GM13977 (cell line): ENCODE data around the gene PDE7B.

Experiments
- DNase-seq: peaks from one replicate; pipeline ENCODE4 v3.0.0; 2012; ENCODE audit warnings: low spot score
- in situ Hi-C: fragments of 300-500 bp; cut with MboI; formaldehyde crosslinking; loops from one replicate; pipeline ENCODE4 v1.12.0; 2022; ENCODE audit warnings: low sequenced_read_pairs, low pct_unique_long_range_greater_than_20kb, mixed read lengths, inconsistent platforms; ENCODE audit not compliant: unreplicated experiment
- TF ChIP-seq, protein P1 (sequence below): IDR thresholded peaks from 2 replicates; pipeline ENCODE4 v1.5.1; 2012; ENCODE audit warnings: mild to moderate bottlenecking, control low read depth; ENCODE audit not compliant: insufficient read depth; ENCODE audit errors: extremely low read depth, missing control alignments

Gene PDE7B

GRCh38 chr6:136169394-136170148 lies 318.1 kb downstream of the PDE7B start:
- in situ Hi-C loops: no loop called here
- DNase-seq: no peak
- TF ChIP-seq, protein P1, sequence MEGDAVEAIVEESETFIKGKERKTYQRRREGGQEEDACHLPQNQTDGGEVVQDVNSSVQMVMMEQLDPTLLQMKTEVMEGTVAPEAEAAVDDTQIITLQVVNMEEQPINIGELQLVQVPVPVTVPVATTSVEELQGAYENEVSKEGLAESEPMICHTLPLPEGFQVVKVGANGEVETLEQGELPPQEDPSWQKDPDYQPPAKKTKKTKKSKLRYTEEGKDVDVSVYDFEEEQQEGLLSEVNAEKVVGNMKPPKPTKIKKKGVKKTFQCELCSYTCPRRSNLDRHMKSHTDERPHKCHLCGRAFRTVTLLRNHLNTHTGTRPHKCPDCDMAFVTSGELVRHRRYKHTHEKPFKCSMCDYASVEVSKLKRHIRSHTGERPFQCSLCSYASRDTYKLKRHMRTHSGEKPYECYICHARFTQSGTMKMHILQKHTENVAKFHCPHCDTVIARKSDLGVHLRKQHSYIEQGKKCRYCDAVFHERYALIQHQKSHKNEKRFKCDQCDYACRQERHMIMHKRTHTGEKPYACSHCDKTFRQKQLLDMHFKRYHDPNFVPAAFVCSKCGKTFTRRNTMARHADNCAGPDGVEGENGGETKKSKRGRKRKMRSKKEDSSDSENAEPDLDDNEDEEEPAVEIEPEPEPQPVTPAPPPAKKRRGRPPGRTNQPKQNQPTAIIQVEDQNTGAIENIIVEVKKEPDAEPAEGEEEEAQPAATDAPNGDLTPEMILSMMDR: no peak

DNA sequence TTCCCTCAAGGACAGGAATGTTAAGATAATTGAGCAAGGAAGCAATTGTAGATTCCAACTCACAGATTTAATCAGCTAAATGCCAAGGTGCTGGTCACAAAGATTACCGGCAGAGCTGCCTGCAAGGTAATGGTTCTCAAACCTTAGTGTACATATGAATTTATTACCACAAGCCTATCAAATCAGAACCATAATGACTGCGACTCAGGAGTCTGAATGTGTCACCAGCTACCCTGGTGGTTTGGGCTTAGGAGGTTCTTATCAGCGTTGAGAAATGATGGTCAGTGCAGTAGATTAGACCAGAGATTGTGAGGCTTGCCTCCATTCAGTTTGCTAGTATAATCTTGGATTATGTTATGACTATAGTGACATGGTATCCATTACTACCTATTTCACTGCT lies 319.7 kb downstream of the PDE7B start:
- TF ChIP-seq, protein P1: no peak
- DNase-seq: no peak
- in situ Hi-C loops: no loop called here

- TF ChIP-seq, protein P1: no peak
- in situ Hi-C loops: no loop called here
- no peak for DNase-seq
These were observed 322.3 kb downstream of the PDE7B start for GRCh38 chr6:136173519-136174507.

- in situ Hi-C loops: no loop called here
These were observed 323.0 kb downstream of the PDE7B start for GRCh38 chr6:136174510-136174909.

DNA sequence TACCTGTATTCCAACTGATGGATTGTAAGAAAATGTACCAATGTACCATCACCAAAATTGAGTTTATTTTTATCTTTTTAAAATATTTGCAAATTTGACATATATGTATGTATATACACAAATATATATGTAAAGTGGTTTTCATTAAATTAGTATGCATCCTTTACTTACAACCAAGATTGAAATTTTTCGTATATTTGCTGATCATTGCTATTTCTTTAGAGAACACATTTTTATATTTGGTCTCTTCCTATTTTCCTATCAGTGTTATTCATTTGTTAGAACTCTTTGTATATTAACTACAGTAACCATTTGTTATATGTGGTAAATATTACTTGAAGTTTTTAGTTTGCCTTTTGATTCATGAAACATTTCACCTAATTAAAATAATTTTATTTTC lies 324.4 kb downstream of the PDE7B start:
- no peak for DNase-seq
- TF ChIP-seq, protein P1: no peak
- in situ Hi-C loops: no loop called here

More at GRCh38 chr6:136174510-136174909, 323.0 kb downstream of the PDE7B start:
- no peak for DNase-seq
- TF ChIP-seq, protein P1: no peak

- TF ChIP-seq, protein P1: no peak
- DNase-seq: no peak
- in situ Hi-C loops: no loop called here
These were observed 327.2 kb downstream of the PDE7B start for GRCh38 chr6:136178749-136179148.
